GM12875 (cell line): ENCODE results near the gene PACSIN1.

Experiments
- H3K4me3 ChIP-seq: one replicate; pipeline ENCODE4 v1.5.1; 2011; ENCODE audit warnings: low read depth, low read length, control low read depth
- CTCF ChIP-seq: IDR thresholded peaks from 2 replicates; pipeline ENCODE4 v1.5.1; 2011; ENCODE audit warnings: low read depth, mild to moderate bottlenecking, control low read depth, inconsistent platforms, low read length, moderate library complexity, borderline replicate concordance; ENCODE audit not compliant: insufficient read depth

Gene PACSIN1

GRCh38 chr6:34540222-34540621 is 74.3 kb downstream of the PACSIN1 start:
- H3K4me3 ChIP-seq: no peak overlapping the region
- no peak for TF ChIP-seq CTCF

GRCh38 chr6:34540841-34541240 is 75.0 kb downstream of the PACSIN1 start:
- no peak for TF ChIP-seq CTCF
- no peak overlapping the region for H3K4me3 ChIP-seq

- H3K4me3 ChIP-seq: no peak overlapping the region
- no peak for TF ChIP-seq CTCF
Measured at GRCh38 chr6:34543421-34543820, 77.5 kb downstream of the PACSIN1 start.

- TF ChIP-seq CTCF: no peak
Measured at GRCh38 chr6:34544052-34544604, 78.3 kb downstream of the PACSIN1 start.

GRCh38 chr6:34544776-34545471 is 79.0 kb downstream of the PACSIN1 start:
- H3K4me3 ChIP-seq: no peak overlapping the region
- no peak for TF ChIP-seq CTCF

More at GRCh38 chr6:34544052-34544604, 78.3 kb downstream of the PACSIN1 start:
- no peak overlapping the region for H3K4me3 ChIP-seq

GRCh38 chr6:34546551-34547321 is 80.9 kb downstream of the PACSIN1 start:
- no peak for TF ChIP-seq CTCF
- no peak overlapping the region for H3K4me3 ChIP-seq
